Smooth muscle cell of the coronary artery (primary cell): ENCODE data around the gene MYO1G. TPM values are rescaled to one million over a fixed set of nuclear protein-coding genes. Genes with fewer than 3 reads are reported as not detected.

Experiments
- total RNA-seq: library from RNA; depleted of rRNA; stranded (reverse); fragments of >200 nt; gene quantifications from 2 replicates; pipeline ENCODE4 v1.2.3, GENCODE V29; 2014; ENCODE audit warnings: low replicate concordance

The MYO1G gene
- total RNA-seq: 0.08 TPM in 1 of 2 replicates, not detected in the other

DNA sequence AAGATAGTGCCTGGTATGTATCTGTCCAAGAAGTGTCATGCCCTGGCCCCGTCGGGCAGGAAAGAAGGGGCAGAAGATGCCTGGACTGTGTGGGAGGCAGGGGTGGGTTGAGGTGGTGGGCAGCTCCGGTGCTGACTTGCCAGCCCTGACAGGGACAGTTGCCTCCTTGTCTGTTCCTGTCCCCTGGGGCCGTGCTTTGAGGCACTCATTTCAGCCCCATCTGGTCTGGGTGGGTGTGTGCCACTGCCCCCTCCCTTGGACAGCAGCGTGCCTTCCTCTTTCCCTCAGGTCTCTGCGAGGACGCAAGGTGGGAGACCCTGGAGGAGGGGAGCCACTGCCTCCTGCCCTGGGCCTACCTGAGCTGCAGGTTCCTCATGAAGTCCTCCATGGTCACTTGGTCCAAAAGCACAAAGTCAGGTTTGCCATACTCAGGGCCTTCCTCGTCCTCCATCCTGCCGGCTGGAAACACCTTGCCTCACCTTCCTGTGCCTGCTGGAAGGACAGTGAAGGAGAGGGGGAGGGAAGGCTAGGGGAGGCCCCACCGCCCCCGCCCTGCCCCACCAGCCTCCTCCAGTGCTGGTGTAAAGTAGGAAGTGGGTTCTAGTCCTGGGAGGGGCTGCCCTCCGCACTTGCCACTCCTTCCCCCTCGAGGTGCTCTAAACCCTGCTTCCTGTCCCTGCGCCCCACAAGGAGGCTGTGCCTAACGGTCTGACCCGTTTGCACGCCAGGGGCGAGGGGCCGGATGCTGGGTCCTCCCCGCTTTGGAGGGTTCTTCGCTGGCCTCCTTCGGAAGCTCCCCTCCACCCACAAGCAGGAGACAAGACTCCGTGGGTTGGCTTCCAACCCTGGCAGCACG lies at the start of gene MYO1G:
Gene MYO1G, minus strand, starts transcription at position 505 of the 856 bp plus-strand sequence. Its CDS starts 54 bp downstream, at position 451.

GRCh38 chr7:45000093-45001032 lies 21.5 kb upstream of the MYO1G start, which contains the start of gene CCM2:
Gene CCM2 (plus strand): TSS chr7:45000201. CDS start chr7:45000334, 133 bp downstream.

Other genes starting within 250 kb of the MYO1G start
- gene ZMIZ2, start 230.2 kb downstream of the MYO1G start, total RNA-seq: 8.0 and 8.3 TPM in 2 replicates
- gene PPIA, start 182.3 kb downstream of the MYO1G start, total RNA-seq: 437 and 1,604 TPM in 2 replicates
- 194 and 275 TPM in 2 replicates for gene H2AZ2, start 130.9 kb downstream of the MYO1G start, total RNA-seq
- gene PURB, start 93.5 kb downstream of the MYO1G start, total RNA-seq: 4.6 and 11.8 TPM in 2 replicates
- gene CCM2, start 21.2 kb upstream of the MYO1G start, total RNA-seq: 61.2 and 70.1 TPM in 2 replicates
- gene NACAD, start 110.0 kb upstream of the MYO1G start, total RNA-seq: 0.47 and 1.3 TPM in 2 replicates
- gene TBRG4, start 132.7 kb upstream of the MYO1G start, total RNA-seq: 38.0 and 60.4 TPM in 2 replicates
- gene RAMP3, start 178.8 kb upstream of the MYO1G start, total RNA-seq: not detected in 2 replicates